Testis (tissue), 2 donors: ENCODE measurements around the gene FBXO44.

Experiments used
- CTCF ChIP-seq, 3 experiments: fragments of 450-650 bp in 2 of 3; fragments of 200-600 bp in 1 of 3; sonication (generic) in 1 of 3; IDR thresholded peaks; one replicate each; pipeline ENCODE4 v1.5.1; 2016 to 2019; ENCODE audit warnings: antibody characterized with exemption in 3 of 3, mild to moderate bottlenecking in 2 of 3, moderate library complexity in 1 of 3
- POLR2A ChIP-seq: fragments of 450-650 bp; IDR thresholded peaks from one replicate; pipeline ENCODE4 v1.6.1; 2017; ENCODE audit warnings: antibody characterized with exemption, mild to moderate bottlenecking, moderate library complexity

DNA sequence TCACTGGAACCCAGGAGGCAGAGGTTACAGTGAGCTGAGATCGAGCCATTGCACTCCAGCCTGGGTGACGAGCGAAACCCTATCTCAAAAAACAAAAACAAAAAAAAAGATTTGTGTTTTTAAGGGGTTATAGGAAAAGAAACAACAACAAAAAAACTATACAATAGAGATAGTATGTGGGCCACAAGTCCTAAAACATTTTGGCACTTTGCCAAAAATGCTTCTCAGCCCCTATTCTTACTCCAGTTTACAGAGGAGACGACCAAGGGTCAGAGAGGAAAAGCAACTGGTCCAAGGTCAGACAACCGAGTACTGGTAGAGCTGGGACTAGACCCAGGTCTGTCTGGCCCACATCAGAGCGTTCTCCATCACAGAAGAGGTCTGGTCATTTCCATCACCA, 3.0 kb downstream of the FBXO44 start:
- TF ChIP-seq POLR2A (no peak), CTCF (IDR thresholded peaks at IDR 0.05) (no peak)
